ENCODE data around the gene STAT5B. TPM values are rescaled to one million over a fixed set of nuclear protein-coding genes. Genes with fewer than 3 reads are reported as not detected.
"Not testable (repeated sequence)": the region's sequence is repeated elsewhere in the genome, so short reads cannot be mapped to it uniquely, and the experiment has no call there.

STAT5B gene
- total RNA-seq, 2 donors from 2014 or later = 34.2 to 39.2 TPM

GRCh38 chr17:42192189-42193126, 83.7 kb downstream of the STAT5B start:
- no peak for ATAC-seq
- DNase-seq = no peak
- intact Hi-C loops (cut with DNase I, micrococcal nuclease) = no loop called here

- intact Hi-C loops (cut with DNase I, micrococcal nuclease) = no loop called here
- ATAC-seq = no peak
- DNase-seq = no peak
Observed at GRCh38 chr17:42191275-42191608, 84.9 kb downstream of the STAT5B start.

- intact Hi-C loops (cut with DNase I, micrococcal nuclease) = no loop called here
- ATAC-seq = no peak
- DNase-seq = no peak
Observed at GRCh38 chr17:42190491-42191274, 85.5 kb downstream of the STAT5B start.

- DNase-seq (no peak), ATAC-seq (no peak)
- intact Hi-C loops (cut with DNase I, micrococcal nuclease) = loop anchor here in 1 of 2 donors (10.0 kb wide), 1 partner anchor 65 kb away; the partner anchor contains the start of genes HSPB9 and KAT2A
Observed at GRCh38 chr17:42189651-42189965, 86.6 kb downstream of the STAT5B start.

GRCh38 chr17:42188749-42189650, 87.2 kb downstream of the STAT5B start:
- ATAC-seq (no peak), DNase-seq (no peak)
- intact Hi-C loops (cut with DNase I, micrococcal nuclease) = loop anchor here in 1 of 2 donors (10.0 kb wide), 1 partner anchor 64 kb away; the partner anchor contains the start of genes HSPB9 and KAT2A

GRCh38 chr17:42187833-42188232, 88.4 kb downstream of the STAT5B start:
- intact Hi-C loops (cut with DNase I, micrococcal nuclease) = loop anchor here in 1 of 2 donors (10.0 kb wide), 1 partner anchor 63 kb away; the partner anchor contains the start of genes HSPB9 and KAT2A
- no peak for ATAC-seq
- DNase-seq = no peak

- intact Hi-C loops (cut with DNase I, micrococcal nuclease) = loop anchor here in 1 of 2 donors (10.0 kb wide), 1 partner anchor 61 kb away; the partner anchor contains the start of genes HSPB9 and KAT2A
- not testable (repeated sequence) for ATAC-seq, DNase-seq
Observed at GRCh38 chr17:42186191-42186590, 90.0 kb downstream of the STAT5B start.

- ATAC-seq (no peak), DNase-seq (no peak)
- intact Hi-C loops (cut with DNase I, micrococcal nuclease) = loop anchor here in 1 of 2 donors (10.0 kb wide), 1 partner anchor 61 kb away; the partner anchor contains the start of genes HSPB9 and KAT2A
Observed at GRCh38 chr17:42185621-42185930, 90.6 kb downstream of the STAT5B start.

- ATAC-seq (peak; percentile 19), DNase-seq (no peak)
- intact Hi-C loops (cut with DNase I, micrococcal nuclease) = loop anchor here in 1 of 2 donors (10.0 kb wide), 1 partner anchor 60 kb away; the partner anchor contains the start of genes HSPB9 and KAT2A
Observed at GRCh38 chr17:42184713-42185620, 91.2 kb downstream of the STAT5B start, which contains the start of gene HCRT. Gene HCRT, minus strand, starts transcription at chr17:42185452. Its CDS starts 87 bp downstream, at chr17:42185365.

GRCh38 chr17:42183741-42184711, 92.2 kb downstream of the STAT5B start:
- intact Hi-C loops (cut with DNase I, micrococcal nuclease) = loop anchor here in 1 of 2 donors (10.0 kb wide), 1 partner anchor 59 kb away; the partner anchor contains the start of genes HSPB9 and KAT2A
- ATAC-seq (peak; percentile 87), DNase-seq (peak; percentile 55 to 81)

GRCh38 chr17:42182927-42183734, 93.1 kb downstream of the STAT5B start:
- ATAC-seq = peak; percentile 42
- intact Hi-C loops (cut with DNase I, micrococcal nuclease) = loop anchor here in 1 of 2 donors (10.0 kb wide), 1 partner anchor 58 kb away; the partner anchor contains the start of genes HSPB9 and KAT2A
- no peak for DNase-seq

- DNase-seq = no peak
- intact Hi-C loops (cut with DNase I, micrococcal nuclease) = loop anchor here in 1 of 2 donors (10.0 kb wide), 1 partner anchor 57 kb away; the partner anchor contains the start of genes HSPB9 and KAT2A
- no peak for ATAC-seq
Observed at GRCh38 chr17:42181851-42182207, 94.4 kb downstream of the STAT5B start.

- ATAC-seq (peak; percentile 49), DNase-seq (peak; percentile 70 to 80)
- intact Hi-C loops (cut with DNase I, micrococcal nuclease) = loop anchor here in 1 of 2 donors (10.0 kb wide), 1 partner anchor 56 kb away; the partner anchor contains the start of genes HSPB9 and KAT2A
Observed at GRCh38 chr17:42180922-42181850, 95.0 kb downstream of the STAT5B start, which contains the start of gene KCNH4. Gene KCNH4, minus strand, starts transcription at chr17:42181142. Its CDS starts 197 bp downstream, at chr17:42180945.

GRCh38 chr17:42180411-42180921, 95.7 kb downstream of the STAT5B start:
- ATAC-seq (no peak), DNase-seq (no peak)
- intact Hi-C loops (cut with DNase I, micrococcal nuclease) = loop anchor here in 1 of 2 donors (10.0 kb wide), 1 partner anchor 56 kb away; the partner anchor contains the start of genes HSPB9 and KAT2A

Data from left colon (tissue), 2 donors.